Measurements from ENCODE around the gene IMMP2L. TPM values are rescaled to one million over a fixed set of nuclear protein-coding genes. Genes with fewer than 3 reads are reported as not detected.

The IMMP2L gene
- total RNA-seq, 1 donor from 2014 or later: 29.7 TPM

- Mint-ChIP-seq H3K4me1 (ENCODE audit: low read depth) (no peaks in the 10 kb centered on the region), H3K27ac (no peak overlapping the region), H3K9me3 (ENCODE audit: low read depth) (peaks cover 8% of the 10 kb centered on the region), H3K27me3 (no peaks in the 10 kb centered on the region), H3K36me3 (ENCODE audit: insufficient read depth) (no peaks in the 10 kb centered on the region), H3K4me3 (ENCODE audit: low read depth) (no peak overlapping the region)
- no peak for TF ChIP-seq CTCF (IDR thresholded peaks at IDR 0.05; ENCODE audit: unreplicated experiment)
- DNase-seq (ENCODE audit: low spot score, unreplicated experiment): no peak
Measured at GRCh38 chr7:110800984-110801383, 761.3 kb downstream of the IMMP2L start.

- DNase-seq (ENCODE audit: low spot score, unreplicated experiment): no peak
- no peaks in the 10 kb centered on the region for H3K36me3 Mint-ChIP-seq (ENCODE audit: insufficient read depth)
- H3K4me3 Mint-ChIP-seq (ENCODE audit: low read depth): no peak overlapping the region
- no peaks in the 10 kb centered on the region for H3K4me1 Mint-ChIP-seq (ENCODE audit: low read depth)
- peaks cover under 1% of the 10 kb centered on the region for H3K9me3 Mint-ChIP-seq (ENCODE audit: low read depth)
- no peak overlapping the region for H3K27ac Mint-ChIP-seq
- no peaks in the 10 kb centered on the region for H3K27me3 Mint-ChIP-seq
- no peak for TF ChIP-seq CTCF (IDR thresholded peaks at IDR 0.05; ENCODE audit: unreplicated experiment)
Measured at GRCh38 chr7:110797656-110798055, 764.6 kb downstream of the IMMP2L start.

GRCh38 chr7:110790992-110791391 lies 771.3 kb downstream of the IMMP2L start:
- Mint-ChIP-seq H3K36me3 (ENCODE audit: insufficient read depth) (no peaks in the 10 kb centered on the region), H3K27ac (no peak overlapping the region), H3K9me3 (ENCODE audit: low read depth) (no peaks in the 10 kb centered on the region), H3K4me1 (ENCODE audit: low read depth) (peaks cover 2% of the 10 kb centered on the region), H3K27me3 (no peaks in the 10 kb centered on the region), H3K4me3 (ENCODE audit: low read depth) (no peak overlapping the region)
- no peak for TF ChIP-seq CTCF (IDR thresholded peaks at IDR 0.05; ENCODE audit: unreplicated experiment)
- DNase-seq (ENCODE audit: low spot score, unreplicated experiment): no peak

- Mint-ChIP-seq H3K4me3 (ENCODE audit: low read depth) (no peak overlapping the region), H3K27me3 (no peaks in the 10 kb centered on the region), H3K36me3 (ENCODE audit: insufficient read depth) (no peaks in the 10 kb centered on the region), H3K9me3 (ENCODE audit: low read depth) (peaks cover 4% of the 10 kb centered on the region), H3K4me1 (ENCODE audit: low read depth) (peaks cover 10% of the 10 kb centered on the region), H3K27ac (no peak overlapping the region)
- DNase-seq (ENCODE audit: low spot score, unreplicated experiment): no peak
- no peak for TF ChIP-seq CTCF (IDR thresholded peaks at IDR 0.05; ENCODE audit: unreplicated experiment)
Measured at GRCh38 chr7:110786328-110786965, 775.8 kb downstream of the IMMP2L start.

- Mint-ChIP-seq H3K9me3 (ENCODE audit: low read depth) (peaks cover 4% of the 10 kb centered on the region), H3K4me1 (ENCODE audit: low read depth) (peaks cover 19% of the 10 kb centered on the region), H3K4me3 (ENCODE audit: low read depth) (no peak overlapping the region), H3K27me3 (no peaks in the 10 kb centered on the region), H3K27ac (no peak overlapping the region), H3K36me3 (ENCODE audit: insufficient read depth) (no peaks in the 10 kb centered on the region)
- no peak for TF ChIP-seq CTCF (IDR thresholded peaks at IDR 0.05; ENCODE audit: unreplicated experiment)
- no peak for DNase-seq (ENCODE audit: low spot score, unreplicated experiment)
Measured at GRCh38 chr7:110784749-110785148, 777.5 kb downstream of the IMMP2L start.

Measured in progenitor cell of endocrine pancreas (in vitro differentiated cells).